Activated gamma-delta T cell treated with Interleukin-2 at 50 U/mL for 16 hours (primary cell): Measurements from ENCODE around the gene SV2C.
"Not testable (repeated sequence)": the region's sequence is repeated elsewhere in the genome, so short reads cannot be mapped to it uniquely, and the experiment has no call there.

Source experiments
- DNase-seq: peaks from one replicate; pipeline ENCODE4 v3.0.0-alpha.2; 2020

Gene SV2C

GRCh38 chr5:76314643-76315042 is 231.5 kb downstream of the SV2C start:
- no peak for DNase-seq

GRCh38 chr5:76319673-76320072 is 236.5 kb downstream of the SV2C start:
- DNase-seq, result no peak

- DNase-seq, result not testable (repeated sequence)
Measured at GRCh38 chr5:76323494-76323893, 240.3 kb downstream of the SV2C start.

- no peak for DNase-seq
Measured at GRCh38 chr5:76325326-76325725, 242.1 kb downstream of the SV2C start.

GRCh38 chr5:76325876-76326491 is 242.8 kb downstream of the SV2C start:
- DNase-seq, result peak; percentile 58

- no peak for DNase-seq
Measured at GRCh38 chr5:76326577-76327302, 243.6 kb downstream of the SV2C start.

- no peak for DNase-seq
Measured at GRCh38 chr5:76329346-76329745, 246.2 kb downstream of the SV2C start.

- peak; percentile 29 for DNase-seq
Measured at GRCh38 chr5:76331126-76331525, 247.9 kb downstream of the SV2C start.

GRCh38 chr5:76332102-76332501 is 248.9 kb downstream of the SV2C start:
- no peak for DNase-seq

GRCh38 chr5:76332611-76333205 is 249.5 kb downstream of the SV2C start:
- DNase-seq, result no peak

- DNase-seq, result no peak
Measured at GRCh38 chr5:76333571-76333970, 250.4 kb downstream of the SV2C start.

- no peak for DNase-seq
Measured at GRCh38 chr5:76334574-76334973, 251.4 kb downstream of the SV2C start.

- DNase-seq, result not testable (repeated sequence)
Measured at GRCh38 chr5:76335451-76335850, 252.3 kb downstream of the SV2C start.

- DNase-seq, result not testable (repeated sequence)
Measured at GRCh38 chr5:76336253-76336809, 253.1 kb downstream of the SV2C start.

- peak; percentile 45 for DNase-seq
Measured at GRCh38 chr5:76337953-76338451, 254.8 kb downstream of the SV2C start.

- no peak for DNase-seq
Measured at GRCh38 chr5:76339919-76340318, 256.7 kb downstream of the SV2C start.

GRCh38 chr5:76341651-76342334 is 258.6 kb downstream of the SV2C start:
- no peak for DNase-seq

- DNase-seq, result no peak
Measured at GRCh38 chr5:76342474-76342873, 259.3 kb downstream of the SV2C start.

GRCh38 chr5:76345582-76345981 is 262.4 kb downstream of the SV2C start:
- no peak for DNase-seq

- DNase-seq, result no peak
Measured at GRCh38 chr5:76351176-76351575, 268.0 kb downstream of the SV2C start.

GRCh38 chr5:76351577-76351976 is 268.4 kb downstream of the SV2C start:
- DNase-seq, result no peak

- no peak for DNase-seq
Measured at GRCh38 chr5:76356887-76357286, 273.7 kb downstream of the SV2C start.
